Pulmonary artery endothelial cell (primary cell): ENCODE data around the gene NCAPH2. TPM values are rescaled to one million over a fixed set of nuclear protein-coding genes. Genes with fewer than 3 reads are reported as not detected.
"Not testable (repeated sequence)": the region's sequence is repeated elsewhere in the genome, so short reads cannot be mapped to it uniquely, and the experiment has no call there.

Experiments
- DNase-seq: peaks from one replicate; pipeline ENCODE4 v3.0.0-alpha.2; 2011; ENCODE audit warnings: low read depth, low spot score
- total RNA-seq: library from RNA; depleted of rRNA; stranded (reverse); fragments of >200 nt; gene quantifications from 2 replicates; pipeline ENCODE4 v1.2.3, GENCODE V29; 2014

The NCAPH2 gene
- total RNA-seq, 1 donor from 2014 or later, result 32.1 TPM

DNA sequence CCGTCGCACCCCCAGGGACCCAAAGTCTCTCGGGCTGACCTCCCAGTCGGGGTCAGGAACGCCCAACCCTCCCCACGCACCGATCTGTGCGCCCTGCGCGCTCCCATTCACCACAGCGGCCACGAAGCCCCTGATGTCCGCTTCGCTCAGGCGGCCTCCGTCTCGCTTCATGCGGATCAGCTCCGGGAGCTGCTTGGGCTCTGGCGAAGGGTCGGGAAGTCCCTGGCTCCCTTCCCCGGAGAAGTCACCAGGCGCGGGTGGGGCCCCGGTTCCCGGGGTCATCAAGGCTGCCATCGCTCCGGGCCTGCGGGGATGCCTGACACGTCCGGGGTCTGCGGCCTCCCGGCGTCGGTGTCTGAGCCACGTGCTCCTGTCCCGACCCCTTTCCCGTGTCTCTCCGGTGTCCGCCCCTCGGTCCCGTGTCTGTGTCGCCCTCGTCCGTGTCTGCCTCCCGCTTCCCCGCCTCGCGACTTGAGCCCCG lies 21.4 kb downstream of the NCAPH2 start:
- no peak for DNase-seq

DNA sequence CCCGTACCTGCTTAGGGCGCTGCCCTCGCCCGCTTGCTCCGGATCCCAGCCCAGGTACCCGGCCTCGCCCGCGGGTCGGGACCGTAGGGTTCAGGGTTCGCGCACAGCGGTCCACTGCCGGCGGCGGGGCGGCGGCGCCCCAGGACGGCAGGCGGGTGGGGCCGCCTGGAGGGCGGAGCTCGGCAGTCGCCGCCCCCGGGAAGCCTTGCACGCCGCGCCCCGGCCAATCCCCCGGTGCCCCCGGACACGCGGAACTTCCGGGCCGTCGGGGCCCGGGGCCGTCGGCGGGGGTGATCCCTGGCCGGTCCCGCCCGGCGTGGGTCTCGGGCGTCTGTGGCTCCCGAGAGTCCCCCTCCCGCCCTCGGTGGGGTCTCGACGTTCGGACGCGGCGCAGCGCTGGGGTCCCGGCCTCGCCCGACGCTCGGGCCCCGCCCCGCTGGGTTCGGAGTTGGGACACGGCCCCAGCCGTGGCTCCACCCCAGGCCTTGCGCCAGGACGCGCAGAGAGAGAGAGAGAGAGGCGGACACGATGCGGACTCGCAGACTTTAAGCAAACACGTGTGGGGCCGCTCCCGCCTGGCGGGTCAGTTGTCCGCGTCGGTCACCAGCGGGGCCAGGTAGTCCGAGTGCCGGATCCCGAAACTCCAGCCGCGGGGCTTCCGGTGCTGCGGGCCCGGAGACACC lies 22.0 kb downstream of the NCAPH2 start, which contains the start of gene TYMP:
Gene TYMP, minus strand, starts transcription at position 116 of the 683 bp plus-strand sequence. CDS start 303 bp downstream, outside the sequence.
- DNase-seq, result no peak

DNA sequence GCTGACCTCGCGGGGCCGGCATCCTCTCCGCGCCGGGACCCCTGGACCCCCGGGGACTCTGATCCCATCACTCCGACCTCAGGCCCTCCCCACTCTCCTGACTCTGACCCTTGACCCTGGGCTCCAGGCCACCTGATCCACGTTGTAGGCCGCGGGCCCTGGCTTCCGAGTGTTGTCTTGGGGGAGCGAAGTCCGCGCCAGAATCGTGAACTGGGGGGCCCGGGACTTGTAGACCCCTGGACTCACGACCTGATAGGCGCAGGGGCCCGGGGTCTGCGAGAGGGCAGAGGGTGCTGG lies 22.5 kb downstream of the NCAPH2 start:
- no peak for DNase-seq

DNA sequence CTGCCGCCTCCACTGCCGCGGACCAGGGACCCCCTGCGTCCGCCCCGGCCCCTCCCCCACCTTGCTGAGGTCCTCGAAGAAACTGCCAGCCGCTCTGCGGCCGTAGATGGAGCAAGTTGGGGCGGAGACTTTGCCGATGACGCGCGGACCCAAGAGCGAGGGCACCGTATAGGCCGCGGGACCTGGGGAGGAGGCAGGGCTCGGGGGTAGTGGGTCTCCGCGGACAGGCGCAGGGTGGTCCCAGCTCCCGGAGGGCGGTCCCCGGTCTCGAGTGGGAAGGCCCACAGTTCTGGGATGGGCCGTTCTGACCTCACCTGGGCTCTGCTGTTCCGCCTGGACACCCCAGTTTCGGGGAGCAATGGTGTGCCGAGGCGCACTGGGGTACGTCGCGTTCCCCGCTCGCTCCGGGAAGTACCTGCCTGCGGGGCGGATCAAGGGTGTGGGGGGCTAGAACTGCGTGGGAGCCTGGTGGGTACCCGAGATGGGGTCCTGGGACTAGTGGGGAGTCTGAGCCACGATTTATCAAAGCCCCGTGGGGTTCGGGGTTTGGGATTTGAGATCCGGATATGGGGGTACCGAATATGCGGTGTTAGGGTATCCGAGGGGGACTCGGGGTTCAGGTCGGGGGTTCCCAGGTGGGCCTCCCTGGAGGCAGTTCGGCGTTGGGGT lies 23.0 kb downstream of the NCAPH2 start:
- DNase-seq, result no peak

DNA sequence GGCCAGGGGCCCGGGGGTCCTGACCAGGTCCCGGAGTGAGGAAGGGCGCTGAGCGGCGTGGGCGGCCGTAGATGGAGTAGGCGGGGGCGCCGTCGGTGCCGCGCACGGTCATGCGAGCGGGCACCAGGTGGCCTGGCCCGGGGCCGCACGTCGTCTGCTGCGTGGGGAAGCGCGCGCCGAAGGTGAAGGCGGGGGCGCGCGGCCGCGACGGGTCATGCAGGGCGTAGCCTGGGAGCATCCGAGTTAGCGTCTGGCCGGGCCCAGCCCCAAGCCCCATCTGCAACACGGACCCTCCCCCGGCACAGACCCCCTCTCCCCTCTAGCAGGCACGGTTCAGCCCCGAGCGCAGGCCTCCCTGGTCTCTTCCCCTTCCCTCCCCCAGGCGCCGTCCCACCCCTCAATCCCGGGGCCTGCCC lies 23.5 kb downstream of the NCAPH2 start:
- no peak for DNase-seq

DNA sequence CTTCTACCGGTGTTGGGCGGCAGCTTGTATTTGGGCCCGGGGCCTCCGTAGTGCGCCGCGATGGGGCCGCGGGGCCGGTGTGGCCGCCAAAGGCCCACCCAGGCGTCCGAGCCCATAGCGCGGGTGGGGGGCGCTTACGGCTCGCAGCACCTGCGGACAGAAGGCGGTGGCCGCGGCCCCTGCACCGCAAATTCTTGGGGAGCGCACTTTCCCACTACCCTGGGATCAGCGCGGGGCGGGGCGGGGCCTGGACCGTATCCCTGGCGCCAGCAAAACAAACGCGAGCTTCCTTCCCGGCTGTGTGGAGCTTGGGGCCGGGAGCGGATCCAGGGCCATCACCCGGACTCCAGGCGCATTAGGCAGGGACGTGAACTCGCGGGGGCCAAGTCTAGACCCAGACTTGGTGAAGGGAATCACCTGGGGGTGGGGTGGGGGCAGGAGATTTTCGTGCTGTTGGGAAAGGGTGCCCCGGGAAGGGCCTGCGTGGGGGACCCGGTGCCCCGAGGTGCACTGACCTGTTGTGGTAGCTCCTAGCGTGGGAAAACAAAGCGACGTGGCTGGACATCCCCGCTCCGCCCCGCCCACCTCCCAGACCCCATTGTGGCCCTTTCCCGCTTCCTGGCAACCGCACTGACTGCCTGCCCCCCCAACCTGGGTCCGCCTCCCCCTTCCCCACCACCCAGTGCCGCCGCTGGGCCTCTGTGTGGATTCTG lies 24.1 kb downstream of the NCAPH2 start:
- no peak for DNase-seq

DNA sequence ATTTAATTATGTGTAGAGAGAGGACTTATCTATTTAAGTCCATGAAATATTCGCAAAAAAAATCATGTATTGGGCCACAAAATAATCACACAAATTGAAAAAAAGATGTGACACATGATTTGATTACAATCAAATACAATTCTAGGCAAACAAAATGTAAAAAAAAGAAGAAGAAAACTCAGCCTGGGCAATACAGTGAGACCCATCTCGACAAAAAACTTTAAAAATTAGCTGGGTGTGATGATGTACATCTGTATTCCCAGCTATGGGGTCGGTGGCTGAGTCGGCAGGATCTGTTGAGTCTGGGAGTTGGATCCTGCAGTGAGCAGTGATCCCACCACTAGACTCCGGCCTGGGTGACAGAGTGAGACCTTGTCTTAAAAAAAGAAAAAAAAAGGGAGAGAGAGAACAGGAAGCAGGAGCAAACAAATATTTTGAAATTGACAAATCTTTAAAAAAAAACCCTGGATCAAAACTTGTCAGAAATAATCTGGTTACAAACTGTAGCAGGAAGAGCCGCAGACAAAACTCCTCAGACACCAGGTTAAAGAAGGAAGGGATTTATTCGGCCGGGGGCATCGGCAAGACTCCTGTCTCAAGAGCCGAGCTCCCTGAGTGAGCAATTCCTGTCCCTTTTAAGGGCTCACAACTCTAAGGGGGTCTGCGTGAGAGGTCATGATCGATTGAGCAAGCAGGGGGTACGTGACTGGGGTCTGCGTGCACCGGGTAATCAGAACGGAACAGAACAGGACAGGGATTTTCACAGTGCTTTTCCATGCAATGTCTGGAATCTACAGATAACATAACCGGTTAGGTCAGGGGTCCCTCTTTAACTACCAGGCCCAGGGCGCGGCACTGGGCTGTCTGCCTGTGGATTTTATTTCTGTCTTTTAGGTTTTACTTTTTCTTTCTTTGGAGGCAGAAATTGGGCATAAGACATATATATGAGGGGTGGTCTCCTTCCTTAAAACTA lies 25.1 kb downstream of the NCAPH2 start:
- DNase-seq, result no peak

DNA sequence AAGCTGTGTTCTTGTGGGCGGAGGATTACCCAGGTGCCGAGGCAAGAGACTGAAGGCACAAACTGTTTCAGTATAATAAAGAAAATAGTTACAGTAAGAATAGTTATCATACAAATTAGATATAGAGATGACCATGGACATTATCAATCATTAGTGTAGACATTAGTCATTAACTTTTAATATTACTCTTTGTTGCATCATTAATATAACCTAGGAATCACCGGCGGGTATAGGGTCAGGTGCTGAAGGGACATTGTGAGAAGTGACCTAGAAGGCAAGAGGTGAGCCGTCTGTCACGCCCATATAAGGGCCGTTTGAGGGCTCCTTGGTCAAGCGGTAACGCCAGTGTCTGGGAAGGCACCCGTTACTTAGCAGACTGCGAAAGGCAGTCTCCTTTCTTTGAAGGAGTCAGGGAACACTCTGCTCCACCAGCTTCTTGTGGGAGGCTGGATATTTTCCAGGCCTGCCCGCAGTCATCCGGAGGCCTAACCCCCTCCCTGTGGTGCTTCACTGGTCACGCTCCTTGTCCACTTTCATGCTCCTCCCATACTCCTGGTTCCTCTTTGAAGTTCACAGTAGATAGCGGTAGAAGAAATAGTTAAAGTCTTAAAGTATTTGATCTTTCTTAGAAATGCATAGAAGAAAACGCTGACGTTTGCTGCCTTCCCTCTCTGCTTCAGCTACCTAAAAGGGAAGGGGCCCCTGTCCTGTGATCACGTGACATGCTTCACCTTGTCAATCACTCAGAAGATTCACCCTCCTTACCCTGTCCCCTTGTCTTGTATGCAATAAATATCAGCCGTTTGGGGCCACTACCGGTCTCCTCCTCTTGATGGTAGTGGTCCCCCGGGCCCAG lies 26.1 kb downstream of the NCAPH2 start:
- DNase-seq, result not testable (repeated sequence)

DNA sequence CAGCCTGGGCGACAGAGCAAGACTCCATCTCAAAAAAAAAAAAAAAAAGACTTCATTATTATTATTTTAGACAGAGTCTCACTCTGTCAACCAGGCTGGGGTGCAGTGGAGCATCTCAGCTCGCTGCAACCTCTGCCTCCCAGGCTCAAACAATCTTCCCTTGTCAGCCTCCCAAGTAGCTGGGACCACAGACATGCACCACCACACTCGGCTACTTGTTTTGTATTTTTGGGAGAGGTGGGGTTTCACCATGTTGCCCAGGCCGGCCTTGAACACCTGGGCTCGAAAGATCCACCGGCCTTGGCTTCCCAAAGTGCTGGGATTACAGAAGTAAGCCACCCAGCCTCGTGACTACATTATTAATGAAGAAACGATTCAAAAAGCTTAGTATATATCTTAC lies 27.1 kb downstream of the NCAPH2 start:
- no peak for DNase-seq

DNA sequence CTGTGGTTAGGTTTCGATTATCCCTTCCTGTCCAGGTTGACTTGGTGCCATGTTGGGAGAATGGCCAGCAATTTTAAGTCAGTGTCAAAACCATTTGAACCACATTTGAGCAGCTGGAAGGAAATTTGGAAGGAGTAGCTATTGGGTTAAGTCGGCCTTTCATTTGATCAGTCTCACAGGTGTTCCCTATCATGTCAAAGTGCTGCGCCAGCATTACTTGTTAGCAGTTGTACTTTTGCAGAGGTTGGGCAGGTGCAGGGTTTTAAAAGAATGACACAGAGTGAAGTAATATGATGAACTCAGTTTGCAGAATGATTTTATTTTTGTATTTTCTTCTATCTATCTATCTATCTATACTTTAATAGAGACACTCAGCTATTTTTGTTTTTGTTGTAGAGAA lies 28.2 kb downstream of the NCAPH2 start:
- no peak for DNase-seq

DNA sequence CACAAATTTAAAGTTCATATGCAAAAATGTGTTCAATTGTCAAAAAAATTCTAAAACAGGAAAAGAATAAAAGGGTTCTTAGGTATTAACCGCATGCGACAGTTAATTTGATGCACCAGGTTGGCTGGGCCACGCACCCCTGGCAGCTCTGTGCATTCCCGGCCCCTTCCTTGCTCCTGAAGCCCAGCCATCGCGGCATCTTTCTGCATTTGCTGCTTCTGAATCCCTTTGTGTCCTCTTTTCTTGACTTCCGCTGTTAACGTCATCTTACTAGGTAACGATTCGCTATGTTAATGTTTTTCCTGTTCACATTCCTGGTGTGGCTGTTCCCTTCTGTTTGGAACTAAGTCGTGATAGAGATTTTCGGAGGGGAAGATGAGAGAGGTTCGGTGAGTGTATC lies 29.7 kb downstream of the NCAPH2 start:
- DNase-seq, result no peak

DNA sequence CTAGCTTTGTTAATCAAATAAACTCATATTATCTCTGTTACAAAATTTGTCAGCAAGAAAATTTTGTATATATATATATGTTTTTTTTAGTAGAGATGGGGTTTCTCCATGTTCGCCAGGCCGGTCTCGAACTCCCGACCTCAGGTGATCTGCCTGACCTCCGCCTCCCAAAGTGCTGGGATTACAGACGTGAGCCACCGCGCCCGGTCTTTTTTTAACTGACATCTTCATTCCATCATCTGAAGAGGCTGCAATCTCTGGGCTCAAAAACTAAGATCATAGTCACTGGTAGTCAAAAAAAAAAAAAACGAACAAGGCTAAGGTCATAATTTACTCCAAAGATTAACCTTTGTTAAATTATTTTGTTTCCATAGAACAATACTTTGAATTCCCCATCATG lies 32.4 kb downstream of the NCAPH2 start:
- no peak for DNase-seq

DNA sequence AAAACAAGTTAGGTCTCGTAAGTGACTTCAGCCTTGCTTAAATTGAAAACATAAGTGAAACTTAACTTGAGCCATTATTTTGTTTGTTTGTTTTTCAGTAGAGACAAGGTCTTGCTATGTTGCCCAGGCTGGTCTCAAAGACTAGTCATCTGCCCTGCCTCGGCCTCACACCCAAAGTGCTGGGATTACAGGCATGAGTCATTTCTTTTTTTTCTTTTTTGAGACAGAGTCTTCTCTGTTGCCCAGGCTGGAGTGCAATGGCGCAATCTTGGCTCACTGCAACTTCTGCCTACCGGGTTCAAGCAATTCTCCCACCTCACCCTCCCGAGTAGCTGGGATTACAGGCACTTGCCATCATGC lies 33.6 kb downstream of the NCAPH2 start:
- DNase-seq, result not testable (repeated sequence)

DNA sequence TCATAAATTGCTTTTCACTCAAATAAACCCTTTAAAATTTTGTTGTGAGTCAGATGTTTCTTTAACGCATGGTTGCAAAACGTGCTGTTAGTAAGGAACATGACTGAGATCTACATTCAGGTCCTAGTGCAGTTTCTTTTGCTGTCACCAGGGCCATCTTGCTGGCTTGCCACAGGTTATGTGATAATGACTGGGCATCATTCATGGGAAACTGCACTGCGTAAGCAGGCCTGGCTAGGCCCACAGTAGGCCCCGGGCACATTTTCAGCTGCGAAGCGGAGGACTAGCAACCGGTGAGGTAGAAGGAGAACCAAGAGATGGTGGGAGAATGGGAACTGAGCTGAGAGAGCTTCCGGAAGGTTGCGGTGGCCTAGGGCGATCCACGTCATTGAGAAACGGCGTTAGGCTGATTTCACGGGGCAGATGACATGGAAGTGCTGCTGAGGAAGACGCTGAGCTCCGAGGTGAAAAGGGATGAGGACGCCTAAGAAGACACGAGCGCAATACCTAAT lies 34.4 kb downstream of the NCAPH2 start:
- DNase-seq, result no peak

DNA sequence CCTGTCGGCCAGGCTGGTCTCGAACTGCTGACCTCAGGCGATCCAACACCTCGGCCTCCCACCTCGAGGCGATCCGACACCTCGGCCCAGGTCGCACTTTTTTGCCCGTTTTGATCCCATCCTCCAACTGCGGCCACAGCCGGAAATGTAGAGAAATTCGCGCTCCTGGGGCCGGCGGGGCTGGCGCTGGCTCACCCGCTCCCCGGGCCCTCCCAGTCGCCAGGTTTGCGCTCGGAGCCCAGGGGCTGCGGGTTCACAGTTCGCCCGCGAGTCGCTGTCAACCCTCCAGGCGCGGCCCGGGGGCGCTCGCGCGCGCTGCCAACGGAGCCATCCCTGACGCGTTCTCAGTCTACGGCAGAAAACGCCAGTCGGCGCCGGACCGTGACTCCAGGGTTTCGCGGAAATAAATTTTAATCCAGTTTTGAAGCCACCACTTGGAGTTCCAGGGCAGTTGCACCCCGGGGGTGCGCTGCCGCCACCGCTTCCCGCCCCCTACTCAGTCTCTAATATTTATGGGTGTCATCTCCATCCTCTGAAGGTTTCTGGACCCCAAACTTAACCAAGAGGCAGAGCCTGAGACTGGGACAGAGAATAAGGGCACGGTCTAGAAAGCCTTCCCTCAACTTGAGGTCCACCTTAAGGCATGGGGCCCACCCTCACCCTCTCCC lies 36.2 kb downstream of the NCAPH2 start:
- DNase-seq, result no peak

DNA sequence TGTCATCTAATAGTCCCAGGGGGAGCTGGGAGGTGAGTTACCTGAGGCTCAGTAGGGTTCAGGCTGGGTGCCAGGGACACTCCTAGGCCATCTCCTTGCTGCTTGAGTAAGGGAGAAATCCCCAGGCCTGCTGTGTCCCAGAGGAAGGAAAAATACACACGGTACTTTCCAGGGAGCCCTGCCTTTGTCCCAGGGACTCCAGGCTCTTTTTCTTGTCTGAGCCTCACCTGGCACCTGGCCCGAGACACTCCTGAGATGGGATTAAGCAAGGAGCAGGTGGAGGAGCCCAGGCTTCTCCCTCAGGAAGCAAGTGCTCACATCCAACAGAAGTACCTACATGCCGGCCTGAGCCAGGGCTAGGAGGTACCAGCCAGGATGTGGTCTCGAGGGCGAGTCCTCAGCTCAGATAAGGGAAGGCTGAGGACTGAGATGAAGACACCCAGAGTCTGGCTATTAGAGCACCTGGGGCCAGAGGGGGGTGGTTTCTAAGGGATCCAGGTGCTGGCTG lies 36.8 kb downstream of the NCAPH2 start:
- no peak for DNase-seq

DNA sequence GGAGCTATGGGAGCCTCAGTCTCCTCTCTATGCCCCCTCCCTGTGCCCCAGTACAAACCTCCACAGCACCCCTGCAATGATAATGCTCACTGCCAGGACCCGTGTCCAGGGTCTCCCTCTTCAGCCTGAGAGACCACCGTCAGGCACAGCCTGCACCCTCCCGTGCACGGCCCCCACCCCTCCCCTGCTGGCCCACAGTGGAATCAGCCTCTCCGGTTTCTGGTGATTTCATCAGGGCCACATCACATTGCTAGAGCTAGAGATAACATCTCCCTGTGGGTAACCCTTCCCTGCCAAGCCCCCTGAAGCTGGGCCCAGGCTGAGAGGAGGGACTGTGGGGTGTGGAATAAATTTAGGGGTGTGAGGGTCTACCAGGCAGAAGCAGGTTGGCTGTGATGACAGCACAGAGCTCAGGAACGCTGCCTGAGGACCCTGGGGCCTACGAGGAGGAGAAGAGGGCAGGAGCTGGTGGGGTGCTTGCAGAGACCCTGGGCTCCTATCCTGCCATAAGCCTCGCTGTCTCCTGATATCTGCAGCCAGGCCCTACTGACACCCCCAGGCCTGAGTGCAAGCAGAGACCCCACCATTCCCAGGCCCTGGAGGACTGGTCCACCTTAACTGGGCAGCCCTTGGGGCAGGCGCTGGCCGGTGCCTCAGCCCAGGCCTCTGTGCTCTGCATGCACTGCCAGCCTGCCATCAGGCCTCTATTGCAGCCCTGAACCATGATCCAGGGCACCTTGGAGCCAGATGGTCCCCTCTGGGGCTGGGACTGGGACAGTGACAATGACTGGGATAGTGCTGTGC lies 37.7 kb downstream of the NCAPH2 start, which contains the start of gene KLHDC7B:
Gene KLHDC7B, plus strand, starts transcription at position 378 of the 804 bp plus-strand sequence. Its CDS starts 345 bp downstream, at position 723.
- no peak for DNase-seq
